Pancreas (tissue), 10 donors: Measurements from ENCODE around the gene CMKLR1. TPM values are rescaled to one million over a fixed set of nuclear protein-coding genes. Genes with fewer than 3 reads are reported as not detected.

Experiments
- ATAC-seq, 4 donors: fragments of 200-7000 bp; cut with Tn5 transposase; one replicate each; pipeline versions ENCODE4 v1.8.0 to v1.9.1; 2020; ENCODE audit warnings: mild to moderate bottlenecking in 4 of 4, moderate library complexity in 4 of 4
- DNase-seq, 6 donors: peaks; one replicate each; pipeline ENCODE4 v3.0.0-alpha.2; 2020
- FAIRE-seq: peaks from 2 replicates; lab custom pipeline; 2012; peaks lifted over from hg19 to GRCh38; lab: Jason Lieb, UNC
- H3K27ac ChIP-seq, 4 donors: fragments of 200-600 bp; sonication (generic); 1 replicate in 3 of 4; 2 replicates in 1 of 4; pipeline versions ENCODE4 v1.5.0 to v1.8.0; 2020
- H3K27me3 ChIP-seq, 4 donors: fragments of 200-600 bp; one replicate each; pipeline ENCODE4 v1.8.0; 2021
- H3K36me3 ChIP-seq, 3 donors: fragments of 200-600 bp; sonication (generic) in 1 of 3; one replicate each; pipeline versions ENCODE4 v1.5.0 to v1.8.0; 2020 to 2021
- H3K4me1 ChIP-seq, 3 donors: fragments of 200-600 bp; one replicate each; pipeline ENCODE4 v1.8.0; 2021
- H3K4me3 ChIP-seq, 4 donors: fragments of 200-600 bp; sonication (generic) in 2 of 4; one replicate each; pipeline versions ENCODE4 v1.5.0 to v1.8.0; 2020 to 2021
- H3K9me3 ChIP-seq, 4 donors: fragments of 200-600 bp; one replicate each; pipeline ENCODE4 v1.8.0; 2021
- CTCF ChIP-seq, 4 donors: fragments of 200-600 bp; sonication (generic) in 3 of 4; IDR thresholded peaks; one replicate each; pipeline versions ENCODE4 v1.5.0 to v1.8.0; 2021; ENCODE audit warnings: antibody characterized with exemption in 4 of 4
- WGBS, 2 donors: extraction: QIAGEN DNeasy Blood & Tissue Kit; methylation state at CpG; one replicate each; pipeline ENCODE4 v1.1.7; 2013; 5-methylcytosine and 5-hydroxymethylcytosine counted together
- intact Hi-C, 3 donors: fragments of 100-400 bp; cut with DNase I; formaldehyde crosslinking; loops; one replicate each; pipeline versions ENCODE4 v1.11.1 to v1.14.2; 2022
- polyA plus RNA-seq, 2 donors: library from polyadenylated mRNA; stranded (reverse); fragments of 200-250 nt; gene quantifications; one replicate each; pipeline ENCODE4 v1.2.3, GENCODE V29; 2013
- total RNA-seq, 6 donors: library from RNA; stranded (reverse); fragmentation: NEBNext Ultra II Directional in 4 of 6; extraction: Animal tissue kit (Norgen Biotek cat#: 25700) in 4 of 6; gene quantifications; one replicate each; pipeline versions ENCODE4 v1.2.1 to v1.2.4, GENCODE V29; 2021 to 2023
- donor health status: healthy with polysubstance abuse.
- donor health status: DM: no; HTN: no; CAD: no; lungs with moderate emphysema.
- donor health status: DM: no; HTN: no; CAD: no.
- donor health status: control.
- donor health status: control.
- donor health status: Bipolar disorder and iron deficiency.
- donor health status: DM: yes; HTN: yes; CAD: no.
- donor health status: DM: no; HTN: no; CAD: no.
- donor health status: DM: no; HTN: no; CAD: no.
- donor health status: DM: yes; HTN: yes; CAD: no.

CMKLR1 gene
- total and polyA plus RNA-seq, 8 donors = 0.95 to 7.4 (median 1.4) TPM

DNA sequence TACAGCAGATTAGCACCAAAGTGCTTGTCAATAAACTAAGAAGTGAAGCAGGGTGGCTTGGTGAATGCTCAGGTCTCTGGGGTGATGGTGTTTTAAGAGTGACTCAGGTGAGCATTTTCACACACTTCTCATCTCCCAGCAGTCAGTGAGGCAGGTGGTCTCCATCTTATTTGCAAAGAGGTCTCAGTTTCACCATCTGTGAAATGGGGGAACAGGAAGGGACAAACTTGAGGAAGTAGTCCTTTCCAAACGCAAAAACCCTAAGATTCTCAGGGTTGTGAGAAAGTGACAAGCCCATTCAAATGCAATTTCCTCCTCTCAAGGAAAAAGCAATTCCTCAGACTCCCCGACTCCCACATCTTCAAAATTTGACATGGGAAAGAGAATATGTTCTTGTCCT is 54.1 kb downstream of the CMKLR1 start:
- TF ChIP-seq CTCF (IDR thresholded peaks at IDR 0.05) = no peak
- Histone ChIP-seq H3K4me3 (no peak overlapping the region), H3K9me3 (no peaks in the 10 kb centered on the region), H3K36me3 (no peaks in the 10 kb centered on the region), H3K27me3 (no peaks in the 10 kb centered on the region), H3K27ac (no peak overlapping the region), H3K4me1 (no peaks in the 10 kb centered on the region)
- no peak for FAIRE-seq
- no peak for DNase-seq
- no peak for ATAC-seq
- WGBS, 2 donors = 35 to 42% methylated on average over 2 of the region's 2 CpGs
- intact Hi-C loops = no loop called here

DNA sequence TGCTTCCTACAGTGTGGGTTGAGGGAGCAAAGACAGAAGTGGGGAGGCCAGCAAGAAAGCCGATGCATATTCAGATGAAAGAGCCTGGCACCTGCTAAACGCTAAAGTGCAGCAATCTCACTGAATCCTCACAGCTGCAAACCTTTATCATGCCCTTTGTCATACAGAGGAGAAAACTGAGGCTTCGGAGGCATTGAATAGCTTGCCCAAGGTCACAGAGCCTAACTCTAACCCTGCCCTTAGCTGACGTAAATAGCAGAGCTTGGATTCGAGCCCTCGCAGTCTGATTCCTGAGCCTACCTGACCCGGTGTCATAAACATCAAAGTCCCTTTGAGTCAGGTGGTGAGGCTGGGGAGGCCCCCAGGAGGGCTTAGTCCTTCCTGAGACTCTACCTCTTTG is 54.9 kb downstream of the CMKLR1 start:
- no peak for TF ChIP-seq CTCF (IDR thresholded peaks at IDR 0.05)
- DNase-seq (no peak), ATAC-seq (no peak), FAIRE-seq (no peak)
- Histone ChIP-seq H3K27ac (no peak overlapping the region), H3K36me3 (no peaks in the 10 kb centered on the region), H3K27me3 (no peaks in the 10 kb centered on the region), H3K4me1 (no peaks in the 10 kb centered on the region), H3K9me3 (no peaks in the 10 kb centered on the region), H3K4me3 (no peak overlapping the region)
- WGBS, 2 donors = 43 to 57% methylated on average over 7 of the region's 7 CpGs
- intact Hi-C loops = no loop called here

GRCh38 chr12:108282676-108283075 is 56.4 kb downstream of the CMKLR1 start:
- Histone ChIP-seq H3K36me3 (no peaks in the 10 kb centered on the region), H3K27ac (no peak overlapping the region), H3K9me3 (no peaks in the 10 kb centered on the region), H3K27me3 (no peaks in the 10 kb centered on the region), H3K4me3 (no peak overlapping the region), H3K4me1 (no peaks in the 10 kb centered on the region)
- DNase-seq (no peak), ATAC-seq (no peak), FAIRE-seq (no peak)
- intact Hi-C loops = no loop called here
- no peak for TF ChIP-seq CTCF (IDR thresholded peaks at IDR 0.05)
- WGBS, 2 donors = 57 to 63% methylated on average over 3 of the region's 3 CpGs

DNA sequence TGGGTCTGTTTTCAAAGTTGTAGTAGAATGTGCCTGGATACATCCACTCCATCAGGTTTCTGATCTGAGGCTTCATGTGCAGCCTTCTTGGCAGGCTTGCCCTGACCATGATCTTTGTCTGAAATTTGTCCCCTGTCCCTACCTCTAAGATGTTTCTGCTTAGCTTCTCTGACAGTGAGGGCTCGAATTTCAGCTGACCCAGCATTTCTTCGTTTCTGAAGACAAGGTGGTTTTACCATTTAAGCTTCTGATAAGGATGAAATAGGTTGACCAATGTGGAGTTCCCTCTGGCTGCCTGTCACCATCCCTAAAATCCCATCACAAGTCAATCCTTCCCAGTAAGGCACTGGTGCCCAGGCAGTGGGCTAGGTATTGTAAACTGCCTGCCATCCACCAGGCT is 57.0 kb downstream of the CMKLR1 start:
- 10 to 19% methylated on average over 2 of the region's 2 CpGs for WGBS, 2 donors
- Histone ChIP-seq H3K36me3 (no peaks in the 10 kb centered on the region), H3K9me3 (no peaks in the 10 kb centered on the region), H3K27me3 (no peaks in the 10 kb centered on the region), H3K4me1 (no peaks in the 10 kb centered on the region), H3K4me3 (no peak overlapping the region), H3K27ac (no peak overlapping the region)
- ATAC-seq (no peak), FAIRE-seq (no peak), DNase-seq (no peak)
- intact Hi-C loops = no loop called here
- TF ChIP-seq CTCF (IDR thresholded peaks at IDR 0.05) = no peak

DNA sequence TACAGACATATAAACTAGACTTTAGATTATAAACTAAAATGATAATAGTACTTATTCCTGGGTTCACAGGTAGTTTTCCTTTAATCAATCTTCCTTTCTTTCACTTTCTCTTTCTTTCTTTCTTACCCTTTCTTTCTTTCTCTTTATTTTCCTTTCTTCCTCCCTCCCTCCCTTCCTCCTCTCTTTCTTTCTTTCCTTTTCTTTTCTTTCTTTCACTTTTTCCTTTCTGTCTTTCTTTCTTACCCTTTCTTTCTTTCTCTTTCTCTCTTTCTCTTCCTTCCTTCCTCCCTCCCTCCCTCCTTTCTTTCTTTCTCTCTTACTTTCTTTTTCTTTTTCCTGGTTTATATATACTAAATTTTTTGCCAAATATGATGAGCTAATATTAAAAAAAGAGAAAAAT is 61.5 kb downstream of the CMKLR1 start:
- Histone ChIP-seq H3K4me3 (no peak overlapping the region), H3K27ac (no peak overlapping the region), H3K27me3 (no peaks in the 10 kb centered on the region), H3K9me3 (no peaks in the 10 kb centered on the region), H3K36me3 (no peaks in the 10 kb centered on the region), H3K4me1 (no peaks in the 10 kb centered on the region)
- DNase-seq (no peak), FAIRE-seq (no peak), ATAC-seq (no peak)
- no peak for TF ChIP-seq CTCF (IDR thresholded peaks at IDR 0.05)
- intact Hi-C loops = no loop called here
